ENCODE measurements around the gene LRRC4C.

The LRRC4C gene

DNA sequence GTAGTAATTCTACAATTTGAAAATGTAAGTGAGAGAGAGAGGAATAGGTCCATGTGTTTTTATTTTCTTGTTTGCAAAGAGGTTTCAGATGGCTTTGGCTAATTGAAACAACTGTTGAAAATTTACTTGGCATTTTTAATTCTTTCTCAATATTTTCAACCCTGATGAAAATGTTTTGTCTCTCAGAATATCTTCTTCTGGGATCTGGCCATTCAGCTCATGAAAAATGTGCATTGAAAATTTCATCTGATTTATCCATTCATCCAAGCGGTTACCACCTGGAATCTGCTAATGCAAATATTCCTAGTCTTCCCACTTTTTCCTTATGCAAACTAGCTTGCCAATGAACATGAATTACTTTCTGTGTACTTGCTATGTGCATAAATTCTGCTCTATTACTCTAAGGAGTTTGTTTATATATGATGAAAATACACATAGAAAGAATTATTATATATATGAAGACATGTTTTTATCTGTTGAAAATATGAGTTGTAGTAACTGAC, 621.2 kb downstream of the LRRC4C start:
- DNase-seq = no peak

DNA sequence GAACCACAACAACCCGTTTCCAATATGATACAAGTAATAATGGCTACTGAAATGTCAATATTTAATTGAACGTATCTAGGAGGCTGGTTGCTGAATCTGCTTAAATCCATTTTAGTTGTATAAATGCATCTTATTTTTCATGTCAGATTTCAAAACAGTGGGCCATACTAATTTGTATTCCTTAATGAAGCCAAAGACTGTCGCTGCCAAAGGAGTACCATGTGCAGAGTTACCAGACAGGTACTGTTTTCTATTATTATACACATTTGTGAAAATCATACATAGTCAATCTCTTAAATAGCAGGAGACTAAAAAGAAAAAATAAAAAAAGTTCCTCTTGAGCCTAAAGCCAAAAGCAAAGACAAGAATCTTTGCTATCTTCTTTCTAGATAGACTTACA, 632.3 kb downstream of the LRRC4C start:
- DNase-seq = no peak

- no peak for DNase-seq
Measured at GRCh38 chr11:40826601-40827000, 632.9 kb downstream of the LRRC4C start.

GRCh38 chr11:40825201-40825834, 634.1 kb downstream of the LRRC4C start:
- DNase-seq = no peak

- no peak for DNase-seq
Measured at GRCh38 chr11:40819230-40819629, 640.2 kb downstream of the LRRC4C start.

GRCh38 chr11:40816976-40817375, 642.5 kb downstream of the LRRC4C start:
- DNase-seq = no peak

GRCh38 chr11:40797981-40798380, 661.5 kb downstream of the LRRC4C start:
- DNase-seq = no peak

- no peak for DNase-seq
Measured at GRCh38 chr11:40787224-40787623, 672.2 kb downstream of the LRRC4C start.

DNA sequence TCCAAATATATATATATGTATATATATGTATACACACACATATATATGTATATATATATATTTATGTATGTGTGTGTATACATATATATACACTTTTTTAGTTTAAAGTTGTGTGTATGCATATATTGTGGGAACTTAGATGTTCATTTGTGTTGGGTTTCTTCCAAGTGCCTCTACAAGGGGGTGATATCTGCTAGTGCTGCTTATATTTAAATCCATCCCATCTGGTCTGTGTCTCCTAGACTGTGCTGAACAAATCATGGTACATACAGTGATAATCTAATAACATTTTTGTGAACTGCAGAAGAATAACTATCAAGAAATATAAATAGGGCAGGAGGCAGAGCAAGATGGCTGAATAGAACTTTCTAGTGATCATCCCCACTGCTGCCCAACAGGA, 696.4 kb downstream of the LRRC4C start:
- DNase-seq = no peak

- DNase-seq = no peak
Measured at GRCh38 chr11:40759341-40759740, 700.1 kb downstream of the LRRC4C start.

GRCh38 chr11:40754297-40754696, 705.2 kb downstream of the LRRC4C start:
- DNase-seq = no peak

GRCh38 chr11:40746282-40746681, 713.2 kb downstream of the LRRC4C start:
- no peak for DNase-seq

- no peak for DNase-seq
Measured at GRCh38 chr11:40732132-40732531, 727.3 kb downstream of the LRRC4C start.

- DNase-seq = peak; percentile 24
Measured at GRCh38 chr11:40722179-40722795, 737.2 kb downstream of the LRRC4C start.

DNA sequence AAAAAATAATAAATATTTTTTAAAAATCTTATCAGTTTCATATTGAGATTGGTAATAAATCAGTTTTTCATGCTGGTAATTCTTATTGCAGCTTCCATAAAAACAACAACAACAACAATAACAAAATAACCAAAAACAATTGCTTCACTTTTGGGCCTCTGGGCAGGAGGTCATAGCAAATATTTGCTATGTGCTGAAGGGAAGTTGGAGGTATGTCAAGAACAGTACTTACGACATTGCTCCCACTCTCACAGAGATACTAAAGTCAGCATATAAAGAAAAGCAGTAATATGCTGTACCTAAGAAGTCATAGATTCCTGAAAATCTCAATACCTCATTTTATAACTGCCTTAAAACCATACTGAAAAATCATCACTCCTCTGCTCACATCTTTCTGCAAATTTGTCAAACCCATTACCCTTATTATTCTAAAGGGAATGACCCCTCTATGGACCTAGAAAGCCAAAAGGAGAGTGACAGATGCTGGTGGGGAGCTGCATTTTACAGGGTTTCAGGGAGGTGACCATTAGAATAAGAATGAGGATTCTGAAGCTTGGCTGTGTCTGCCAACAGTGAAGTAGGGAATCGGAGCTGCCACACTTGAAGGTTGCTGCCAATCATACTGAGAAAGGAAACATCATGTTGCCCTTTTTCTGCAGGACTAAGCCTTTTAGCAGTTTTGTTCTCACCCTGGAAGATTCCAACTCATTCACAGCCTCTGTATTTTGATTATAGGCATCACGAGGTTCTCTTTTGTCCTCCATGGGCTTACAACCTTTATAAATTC, 742.9 kb downstream of the LRRC4C start:
- no peak for DNase-seq

DNA sequence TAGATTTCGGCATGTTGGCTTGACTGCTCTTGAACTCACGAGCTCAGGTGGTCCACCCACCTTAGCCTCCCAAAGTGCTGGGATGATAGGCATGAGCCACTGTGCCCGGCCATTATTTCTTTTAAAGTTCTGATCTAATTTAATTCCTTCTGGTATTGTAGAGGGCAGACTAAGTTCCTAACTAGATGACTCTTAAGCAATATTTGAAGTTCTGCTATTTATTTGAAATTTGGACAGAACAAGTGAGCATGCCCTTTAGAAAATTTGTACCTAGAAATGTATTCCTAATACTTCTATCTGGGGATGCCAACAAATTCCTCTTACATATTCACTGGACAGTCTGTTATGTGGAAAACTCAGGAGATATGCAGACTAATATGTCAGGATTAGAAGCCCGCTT, 746.4 kb downstream of the LRRC4C start:
- DNase-seq = no peak

DNA sequence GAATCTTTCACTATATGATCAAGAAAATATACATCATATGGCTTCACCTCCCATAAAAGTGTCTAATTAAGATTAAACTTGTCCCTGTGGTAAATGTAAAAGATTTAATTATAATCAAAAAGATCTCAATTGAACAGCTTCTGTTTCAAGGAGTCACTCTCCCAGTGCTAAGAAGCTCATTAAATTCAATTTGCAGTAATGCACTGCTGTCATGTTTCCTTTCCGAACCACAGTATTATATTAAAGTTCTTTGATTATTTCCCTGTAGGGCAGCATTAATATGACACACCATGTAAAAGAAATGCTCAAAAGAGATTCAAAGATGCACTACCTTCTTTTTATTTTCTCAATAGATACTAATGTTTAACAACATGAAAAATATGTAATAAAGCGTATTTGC, 758.4 kb downstream of the LRRC4C start:
- DNase-seq = no peak

- DNase-seq = no peak
Measured at GRCh38 chr11:40689823-40690222, 769.6 kb downstream of the LRRC4C start.

- DNase-seq = no peak
Measured at GRCh38 chr11:40688369-40688768, 771.1 kb downstream of the LRRC4C start.

- DNase-seq = no peak
Measured at GRCh38 chr11:40686765-40687164, 772.7 kb downstream of the LRRC4C start.

- DNase-seq = no peak
Measured at GRCh38 chr11:40683010-40683409, 776.4 kb downstream of the LRRC4C start.

- DNase-seq = no peak
Measured at GRCh38 chr11:40679276-40679675, 780.2 kb downstream of the LRRC4C start.

- no peak for DNase-seq
Measured at GRCh38 chr11:40647295-40647694, 812.2 kb downstream of the LRRC4C start.

GRCh38 chr11:40642284-40642683, 817.2 kb downstream of the LRRC4C start:
- no peak for DNase-seq

Data from activated CD4-positive, alpha-beta T cell treated with anti-CD3 and anti-CD28 coated beads for 48 hours (primary cell).